Measurements from ENCODE around the gene CHST9. TPM values are rescaled to one million over a fixed set of nuclear protein-coding genes. Genes with fewer than 3 reads are reported as not detected.
"Not testable (repeated sequence)": the region's sequence is repeated elsewhere in the genome, so short reads cannot be mapped to it uniquely, and the experiment has no call there.

The CHST9 gene
- total RNA-seq, 1 donor from 2014 or later = 44.3 TPM

DNA sequence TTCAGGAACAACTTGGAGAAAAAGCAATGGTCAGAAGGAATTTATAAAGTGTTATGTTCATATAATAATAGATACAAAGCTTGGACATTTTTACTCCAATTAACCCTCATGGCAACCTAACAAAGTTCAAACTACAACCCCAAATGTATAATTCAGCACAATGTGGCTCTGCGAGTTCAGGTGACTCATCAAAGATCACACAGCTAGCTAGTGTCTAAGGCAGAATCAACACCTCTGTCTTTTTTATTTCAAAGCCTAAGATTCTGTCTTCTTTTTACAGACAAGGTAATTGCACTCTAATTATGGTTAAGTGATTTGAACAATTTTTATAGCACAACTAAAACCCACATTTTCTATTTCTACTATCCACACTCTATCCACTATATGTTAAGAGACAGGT is 90.5 kb downstream of the CHST9 start:
- peak; percentile 38 for DNase-seq (ENCODE audit: low read depth)

DNA sequence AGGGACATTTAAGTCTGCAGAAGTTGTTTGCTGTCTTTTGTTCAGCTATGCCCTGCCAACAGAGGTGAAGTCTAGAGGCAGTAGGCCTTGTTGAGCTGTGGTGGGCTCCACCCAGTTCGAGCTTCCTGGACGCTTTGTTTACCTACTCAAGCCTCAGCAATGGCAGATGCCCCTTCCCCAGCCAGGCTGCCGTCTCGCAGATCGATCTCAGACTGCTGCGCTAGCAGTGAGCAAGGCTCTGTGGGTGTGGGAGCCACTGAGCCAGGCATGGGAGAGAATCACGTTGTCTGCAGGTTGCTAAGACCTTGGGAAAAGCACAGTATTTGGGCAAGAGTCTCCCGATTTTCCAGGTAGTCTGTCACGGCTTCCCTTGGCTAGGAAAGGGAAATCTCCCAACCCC is 91.8 kb downstream of the CHST9 start:
- DNase-seq (ENCODE audit: low read depth) = not testable (repeated sequence)

DNA sequence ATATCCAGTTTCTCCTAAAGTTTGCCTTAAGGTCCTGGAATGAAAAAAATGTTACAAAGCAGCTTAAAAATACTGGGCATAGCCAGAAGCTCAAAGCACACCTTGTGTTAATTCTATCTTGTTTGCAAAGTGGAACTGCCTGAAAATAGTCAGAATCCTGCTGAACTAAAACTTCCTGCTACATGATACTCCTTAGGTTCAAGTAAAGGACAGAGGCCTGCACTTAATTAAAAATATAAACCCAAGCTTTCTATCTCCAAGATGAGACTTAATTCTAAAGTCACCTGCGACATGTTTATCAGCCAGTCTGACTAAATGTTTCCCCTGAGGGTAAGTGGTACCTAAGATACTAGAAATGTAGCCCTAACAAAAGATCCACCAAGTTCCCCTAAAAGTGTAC is 103.4 kb downstream of the CHST9 start:
- DNase-seq (ENCODE audit: low read depth) = no peak

GRCh38 chr18:27075828-27076227 is 109.3 kb downstream of the CHST9 start:
- DNase-seq (ENCODE audit: low read depth) = no peak

- no peak for DNase-seq (ENCODE audit: low read depth)
Observed at GRCh38 chr18:27073404-27073830, 111.7 kb downstream of the CHST9 start.

DNA sequence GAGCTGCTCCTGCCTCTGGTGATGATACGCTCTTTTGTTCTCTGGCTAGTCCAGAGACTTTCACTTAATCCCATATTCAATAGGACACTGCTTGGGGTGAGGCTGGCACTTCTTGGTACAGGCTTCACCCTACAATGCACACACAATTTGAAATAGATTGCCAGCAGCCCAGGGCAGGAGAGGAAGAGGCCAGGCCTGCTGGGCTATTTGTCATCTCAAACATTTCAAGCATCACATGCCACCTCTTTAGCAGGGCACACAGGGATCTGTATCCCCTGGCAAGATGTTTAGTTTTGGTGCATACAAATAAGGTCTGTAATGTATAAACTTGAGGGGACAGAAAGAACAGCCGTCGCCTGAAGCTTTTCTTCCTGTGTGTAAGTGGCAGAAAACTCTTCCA is 120.4 kb downstream of the CHST9 start:
- DNase-seq (ENCODE audit: low read depth) = no peak

- peak; percentile 69 for DNase-seq (ENCODE audit: low read depth)
Observed at GRCh38 chr18:27062802-27063201, 122.3 kb downstream of the CHST9 start.

- DNase-seq (ENCODE audit: low read depth) = no peak
Observed at GRCh38 chr18:27061488-27062095, 123.5 kb downstream of the CHST9 start.

DNA sequence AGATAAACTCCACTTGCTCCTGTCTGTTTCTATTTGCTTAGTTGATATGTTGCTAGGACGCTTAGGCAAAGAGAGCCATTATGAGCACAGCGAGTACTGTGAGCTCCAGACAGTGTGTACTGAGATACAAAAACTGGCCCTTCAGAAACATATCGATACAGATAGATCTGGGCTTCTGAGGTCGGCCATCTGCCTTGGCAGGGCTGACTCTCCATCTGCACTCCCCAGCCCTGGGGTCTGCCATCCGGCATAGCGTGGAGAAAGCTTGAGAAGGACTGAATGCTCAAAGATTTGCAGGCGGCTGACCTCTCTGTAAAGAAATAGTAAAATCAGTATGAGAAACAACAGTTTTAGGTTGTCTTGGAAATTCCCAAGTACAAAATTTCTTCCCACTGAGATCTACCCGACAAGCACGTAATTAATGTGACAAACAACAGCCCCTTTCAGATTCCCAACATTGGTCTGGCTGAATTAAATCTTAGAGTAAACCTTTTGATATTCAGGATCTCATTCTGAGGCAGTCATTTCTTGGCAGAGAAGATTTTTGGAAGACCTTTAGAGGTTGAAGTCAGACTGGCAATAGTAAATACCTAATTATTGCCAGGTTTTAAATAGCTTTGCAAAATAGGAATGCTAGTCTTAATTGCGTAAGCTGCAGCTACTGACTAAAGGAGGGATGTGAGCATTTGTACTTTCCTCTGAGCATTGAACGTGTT is 127.4 kb downstream of the CHST9 start:
- peak; percentile 45 for DNase-seq (ENCODE audit: low read depth)

DNA sequence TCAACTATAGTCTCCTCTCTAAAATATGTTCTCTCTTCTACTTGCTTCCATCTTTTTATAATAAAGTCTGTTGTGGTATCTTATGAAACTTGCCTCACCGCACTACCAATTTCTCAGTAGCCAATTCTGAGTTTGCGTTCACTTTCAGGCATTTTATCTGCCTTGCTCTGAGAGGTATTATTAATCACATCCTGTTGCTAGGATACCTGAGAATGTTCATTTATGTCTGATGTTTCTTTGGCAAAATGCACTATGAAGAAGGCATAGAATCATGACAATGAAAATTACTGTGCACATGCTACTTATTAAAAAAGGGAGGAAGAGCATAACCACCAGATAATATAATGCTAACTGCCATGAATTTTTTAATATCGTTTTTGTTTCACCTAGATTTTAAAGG is 130.2 kb downstream of the CHST9 start:
- DNase-seq (ENCODE audit: low read depth) = no peak

DNA sequence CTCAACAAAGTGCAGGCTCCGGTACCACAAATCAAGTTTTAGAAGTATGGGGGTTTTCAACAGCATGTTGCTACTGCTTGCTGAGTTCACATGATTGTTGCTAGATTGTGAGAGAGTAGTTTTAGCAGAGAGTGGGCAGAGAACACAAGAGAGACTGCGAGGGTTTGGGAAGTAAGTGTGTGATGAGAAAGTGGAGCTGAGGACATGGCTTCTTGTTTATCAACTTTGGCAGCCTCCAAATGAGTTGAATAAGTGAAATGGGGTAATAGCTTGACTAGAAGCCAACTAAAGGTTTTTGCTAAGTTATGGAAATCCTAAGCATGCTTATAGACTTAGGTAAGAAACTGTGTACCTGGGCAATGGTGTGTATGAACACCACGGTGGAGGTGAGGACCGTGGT is 135.1 kb downstream of the CHST9 start:
- DNase-seq (ENCODE audit: low read depth) = no peak

- no peak for DNase-seq (ENCODE audit: low read depth)
Observed at GRCh38 chr18:27045342-27045741, 139.8 kb downstream of the CHST9 start.

DNA sequence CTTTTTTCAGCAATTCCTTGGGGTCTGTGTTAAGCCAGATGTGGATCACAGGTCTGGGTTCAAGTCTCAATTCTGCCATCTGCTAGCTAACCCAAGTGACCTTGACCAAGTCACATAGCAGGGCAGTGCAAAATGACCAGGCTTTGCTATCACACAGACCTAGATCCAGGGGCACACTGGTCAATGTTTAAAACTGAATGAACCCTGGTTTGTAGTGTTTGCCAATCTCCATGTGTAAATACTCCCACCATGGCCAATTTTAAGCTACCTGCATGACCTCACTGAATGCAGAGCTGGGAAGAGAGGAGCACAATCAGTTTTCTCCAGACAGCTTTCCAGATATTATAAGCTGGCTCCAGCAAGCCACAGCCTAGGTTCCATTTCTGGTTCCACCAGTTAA is 142.9 kb downstream of the CHST9 start:
- DNase-seq (ENCODE audit: low read depth) = no peak

DNA sequence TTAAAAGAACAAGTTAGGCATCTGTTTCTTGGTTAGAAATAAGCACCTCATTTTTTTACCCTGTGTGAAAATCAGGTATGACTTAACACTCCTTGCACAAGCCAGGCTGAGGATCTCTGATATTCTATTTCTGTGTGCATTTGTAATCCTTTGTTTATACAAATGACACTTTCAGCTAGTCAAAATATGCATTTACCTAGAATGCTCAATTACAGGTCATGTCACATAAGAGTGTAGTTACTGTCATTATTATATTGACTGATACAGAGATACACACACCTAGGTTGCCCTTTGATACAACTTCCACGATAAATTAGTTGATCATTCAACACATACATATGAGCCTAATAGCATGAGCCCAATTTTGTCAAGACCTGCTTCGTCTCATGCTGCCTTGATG is 144.3 kb downstream of the CHST9 start:
- DNase-seq (ENCODE audit: low read depth) = peak; percentile 11

DNA sequence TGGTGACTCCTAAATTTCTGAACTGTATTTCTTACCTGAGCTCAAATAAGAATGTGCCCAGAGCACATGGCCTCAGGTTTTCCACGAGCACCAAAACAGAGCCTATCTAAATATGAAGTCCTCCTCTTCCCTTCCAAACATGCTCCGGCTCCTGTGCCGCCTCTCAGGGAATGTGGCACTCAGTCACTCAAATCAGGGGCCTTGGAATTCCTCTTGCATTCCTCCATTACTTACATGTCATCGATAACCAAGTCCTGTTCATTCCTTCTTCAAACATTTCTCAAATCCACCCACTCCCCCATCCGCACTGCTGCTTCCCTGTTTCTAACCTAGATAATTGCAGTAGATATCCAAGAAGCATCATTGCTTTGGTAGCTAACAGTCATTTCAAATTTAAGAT is 151.4 kb downstream of the CHST9 start:
- DNase-seq (ENCODE audit: low read depth) = no peak

DNA sequence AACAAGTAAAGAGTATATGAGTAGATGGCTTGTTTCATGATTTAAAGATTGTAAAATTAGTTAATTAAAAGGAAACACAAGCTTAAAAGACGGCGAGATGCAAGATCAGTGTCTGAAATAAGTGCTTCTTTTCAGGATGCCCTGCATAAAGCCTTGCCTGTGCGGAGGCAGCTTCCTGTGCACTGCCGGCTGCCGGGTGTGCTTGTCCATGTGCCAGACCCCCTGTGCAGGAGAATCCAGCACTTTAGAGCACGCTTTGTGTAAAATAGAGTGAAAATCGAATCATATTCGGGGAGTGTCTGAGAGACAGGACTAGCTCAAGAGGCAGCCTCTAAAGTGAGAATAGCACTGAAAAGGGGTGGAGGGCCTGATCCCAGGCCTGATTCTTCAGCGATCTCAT is 154.7 kb downstream of the CHST9 start:
- no peak for DNase-seq (ENCODE audit: low read depth)

DNA sequence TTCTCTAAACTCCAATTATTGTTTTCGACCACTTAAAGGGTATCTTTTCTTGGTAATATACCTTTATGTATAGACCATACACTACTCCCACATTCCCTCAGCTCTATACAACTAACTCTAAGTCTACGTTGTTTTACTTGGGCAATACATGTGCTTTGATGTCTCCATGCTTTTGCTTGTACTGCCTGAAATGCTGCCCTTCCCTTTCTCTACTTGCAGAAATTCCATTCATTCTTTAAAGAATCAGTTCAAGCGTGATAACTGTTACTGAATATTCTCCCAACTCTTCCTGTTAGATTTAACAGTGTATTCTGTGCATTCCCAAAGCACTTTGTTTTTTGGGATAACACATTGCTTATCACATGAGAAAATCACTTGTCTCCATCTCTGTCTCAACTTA is 162.6 kb downstream of the CHST9 start:
- DNase-seq (ENCODE audit: low read depth) = peak; percentile 38

DNA sequence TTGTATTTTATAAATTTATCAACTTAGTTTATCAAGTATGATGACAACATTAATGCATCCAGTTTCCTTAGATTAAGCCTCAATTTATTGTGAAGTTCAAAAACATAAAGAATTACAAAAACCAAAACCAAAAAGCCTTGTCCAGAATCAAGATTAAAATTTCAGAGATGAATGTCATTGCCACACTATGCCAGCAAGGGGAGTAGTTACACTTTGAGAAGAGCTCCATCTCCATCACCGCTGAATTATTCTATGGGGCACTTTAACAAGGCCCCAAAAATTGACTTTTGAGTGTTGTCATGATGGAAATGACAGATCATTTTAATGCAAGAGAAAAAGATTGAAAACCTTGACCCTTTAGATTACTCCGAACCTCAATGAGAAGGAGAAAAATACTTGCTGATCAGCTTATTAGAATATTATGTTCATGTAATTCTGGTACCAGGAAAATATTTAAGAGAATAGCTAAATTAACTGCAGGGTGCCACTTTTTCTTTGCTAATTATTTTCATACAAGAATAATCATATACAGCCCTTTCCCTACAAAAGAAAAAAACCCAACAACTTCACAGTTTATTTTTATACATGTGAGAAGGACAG is 167.1 kb downstream of the CHST9 start:
- peak; percentile 34 for DNase-seq (ENCODE audit: low read depth)

- DNase-seq (ENCODE audit: low read depth) = peak; percentile 53
Observed at GRCh38 chr18:27014841-27015240, 170.3 kb downstream of the CHST9 start.

- DNase-seq (ENCODE audit: low read depth) = no peak
Observed at GRCh38 chr18:27010784-27011183, 174.3 kb downstream of the CHST9 start.

GRCh38 chr18:27009293-27009692 is 175.8 kb downstream of the CHST9 start:
- no peak for DNase-seq (ENCODE audit: low read depth)

- DNase-seq (ENCODE audit: low read depth) = no peak
Observed at GRCh38 chr18:27008575-27008974, 176.5 kb downstream of the CHST9 start.

DNA sequence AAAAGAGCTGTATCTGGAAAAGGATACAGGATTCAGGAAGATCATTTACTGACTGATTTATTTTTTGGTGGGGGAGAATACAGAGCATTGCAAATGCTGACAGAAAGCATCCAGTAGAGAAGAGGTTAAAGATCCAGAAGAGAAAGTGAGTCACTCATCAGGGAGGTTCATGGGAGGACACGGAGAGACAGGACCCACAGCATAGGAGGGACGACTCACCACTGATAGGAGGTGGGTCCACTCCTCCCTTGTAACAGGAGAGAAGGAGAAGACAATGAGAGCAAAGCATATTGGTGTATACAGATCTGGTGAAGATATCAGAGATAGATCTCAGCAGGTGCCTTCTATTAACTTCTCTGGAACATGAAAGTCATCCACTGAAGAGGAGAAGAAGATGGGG is 177.2 kb downstream of the CHST9 start:
- DNase-seq (ENCODE audit: low read depth) = peak; percentile 13

Measured in renal cortical epithelial cell (primary cell).